Kidney glomerular epithelial cell (primary cell): ENCODE results near the gene RNF130.
"Not testable (repeated sequence)": the region's sequence is repeated elsewhere in the genome, so short reads cannot be mapped to it uniquely, and the experiment has no call there.

Source experiments
- DNase-seq: peaks from one replicate; lab custom pipeline; 2025; lab: John Stamatoyannopoulos, UW

RNF130 gene

DNA sequence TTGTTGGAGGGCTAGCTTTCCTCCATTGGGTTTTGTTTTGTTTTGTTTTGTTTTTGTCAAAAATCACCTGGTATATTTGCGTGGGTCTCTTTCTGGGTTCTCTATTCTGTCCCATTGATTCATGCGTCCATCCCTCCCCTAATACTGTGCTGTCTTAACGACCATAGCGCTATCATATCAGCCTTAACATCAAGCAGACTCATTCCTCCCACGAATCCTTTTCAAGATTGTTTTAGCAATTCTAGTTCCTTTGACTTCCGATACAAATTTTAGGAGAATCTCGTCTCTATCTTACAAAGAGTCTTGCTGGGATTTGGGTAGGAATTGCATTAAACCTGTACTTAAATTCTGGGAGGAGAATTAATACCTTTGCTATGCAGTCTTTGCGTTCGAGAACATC lies 31.1 kb upstream of the RNF130 start:
- no peak for DNase-seq

DNA sequence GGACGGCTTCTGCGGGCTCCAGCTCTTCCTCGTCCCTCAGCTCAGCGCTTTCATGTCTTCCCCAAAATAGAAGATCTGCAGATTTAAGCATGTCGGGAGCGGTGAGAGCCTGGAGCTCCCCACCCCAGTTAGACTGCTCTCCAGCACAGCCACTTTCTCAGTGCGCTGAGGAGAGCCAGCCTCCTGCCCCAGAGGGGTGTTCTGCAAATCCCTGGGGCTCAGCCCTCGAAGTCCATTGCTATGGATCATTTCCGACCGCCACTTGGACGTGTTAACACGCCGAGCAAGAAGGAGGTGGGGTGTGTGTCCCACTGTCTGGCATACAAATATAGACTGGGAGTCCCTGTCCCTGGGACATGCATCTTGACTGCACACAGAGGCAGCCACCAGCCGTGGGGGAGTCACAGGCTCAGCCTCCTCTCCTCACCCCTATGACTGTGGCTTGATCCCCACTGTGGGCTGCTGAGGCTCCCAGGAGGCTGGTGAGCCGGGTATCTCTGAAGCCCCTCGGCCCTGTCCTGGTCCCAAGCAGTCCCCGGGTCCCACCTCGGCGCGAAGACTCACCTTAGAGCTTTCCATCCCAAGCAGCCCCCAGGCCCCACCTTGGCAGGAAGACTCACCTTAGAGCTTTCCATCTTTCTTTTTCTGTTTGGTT lies 30.0 kb upstream of the RNF130 start:
- DNase-seq = no peak

- DNase-seq = no peak
Measured at GRCh38 chr5:180100621-180101450, 29.3 kb upstream of the RNF130 start.

GRCh38 chr5:180099733-180100611 lies 28.4 kb upstream of the RNF130 start:
- no peak for DNase-seq

DNA sequence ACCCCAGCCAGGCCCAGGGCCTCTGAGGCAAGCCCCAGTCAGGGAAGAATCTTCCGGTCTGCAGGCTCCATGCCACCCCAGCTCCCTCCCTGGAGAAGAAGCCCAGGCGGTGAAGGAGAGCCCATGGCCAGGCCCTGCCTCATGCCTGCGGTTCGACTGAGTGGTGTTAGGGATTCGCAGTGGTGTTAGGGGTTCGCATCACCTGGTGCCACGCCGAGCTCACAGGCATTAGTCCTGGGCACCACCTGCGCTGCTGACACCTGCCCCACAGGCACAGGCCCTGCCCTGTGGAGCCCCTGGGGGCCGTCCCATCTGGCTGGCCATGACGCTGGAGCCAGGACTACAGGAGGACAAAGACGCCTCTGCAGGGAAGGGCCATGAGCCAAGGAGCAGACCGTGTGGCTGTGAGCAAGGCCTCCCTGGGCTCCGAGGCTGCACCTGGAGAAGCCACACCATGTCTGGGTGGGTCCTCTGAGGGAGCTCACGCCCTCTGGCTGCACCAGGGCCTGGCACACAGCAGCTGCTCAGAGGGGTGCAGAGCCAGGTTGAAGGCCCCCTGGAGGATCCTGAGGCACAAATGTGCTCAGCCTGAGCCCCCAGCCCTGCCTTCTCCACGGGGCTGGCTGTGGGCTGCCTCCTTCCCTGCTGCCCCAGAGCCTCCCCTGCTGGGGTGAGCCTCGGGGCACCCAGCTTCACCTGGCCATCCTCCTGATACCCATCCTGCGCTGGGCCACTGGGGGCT lies 27.6 kb upstream of the RNF130 start:
- DNase-seq = no peak

DNA sequence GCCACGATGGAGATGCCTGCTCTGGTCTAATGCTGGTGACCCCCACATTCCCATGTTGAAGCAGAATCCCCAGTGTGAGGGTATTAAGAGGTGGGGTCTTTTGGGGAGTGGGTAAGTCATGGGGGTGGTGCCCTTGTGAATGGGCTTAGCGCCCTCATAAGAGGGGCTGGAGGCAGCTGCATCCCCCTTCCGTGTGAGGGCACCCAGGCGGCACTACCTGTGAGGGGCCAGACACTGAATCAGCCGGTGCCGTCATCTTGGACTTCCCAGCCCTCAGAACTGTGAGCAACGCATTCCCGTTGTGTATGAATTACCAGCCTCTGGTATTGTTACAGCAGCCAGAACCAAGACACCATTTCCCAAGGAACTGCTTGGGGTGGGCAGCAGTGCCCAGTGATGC lies 27.0 kb upstream of the RNF130 start:
- DNase-seq = no peak

DNA sequence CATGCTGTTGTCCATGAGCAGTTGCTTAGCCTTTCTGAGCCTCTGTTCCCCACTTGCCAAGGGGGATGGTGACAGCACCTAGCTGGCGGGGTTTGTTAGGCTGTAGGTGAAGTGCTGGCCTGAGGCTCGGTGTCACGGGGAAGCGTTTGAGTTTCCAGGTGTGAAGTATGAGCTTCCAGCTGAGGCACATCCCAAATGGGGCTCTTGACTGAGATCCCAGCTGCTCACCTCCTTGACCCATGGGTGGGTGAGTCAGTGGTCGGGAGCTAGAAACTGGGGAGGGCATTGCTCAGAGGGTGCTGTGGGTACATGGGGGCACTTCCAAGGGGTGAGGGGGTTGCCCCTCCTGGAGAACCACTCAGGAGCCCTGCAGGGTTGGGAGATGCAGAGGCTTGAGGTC lies 26.4 kb upstream of the RNF130 start:
- DNase-seq = no peak

DNA sequence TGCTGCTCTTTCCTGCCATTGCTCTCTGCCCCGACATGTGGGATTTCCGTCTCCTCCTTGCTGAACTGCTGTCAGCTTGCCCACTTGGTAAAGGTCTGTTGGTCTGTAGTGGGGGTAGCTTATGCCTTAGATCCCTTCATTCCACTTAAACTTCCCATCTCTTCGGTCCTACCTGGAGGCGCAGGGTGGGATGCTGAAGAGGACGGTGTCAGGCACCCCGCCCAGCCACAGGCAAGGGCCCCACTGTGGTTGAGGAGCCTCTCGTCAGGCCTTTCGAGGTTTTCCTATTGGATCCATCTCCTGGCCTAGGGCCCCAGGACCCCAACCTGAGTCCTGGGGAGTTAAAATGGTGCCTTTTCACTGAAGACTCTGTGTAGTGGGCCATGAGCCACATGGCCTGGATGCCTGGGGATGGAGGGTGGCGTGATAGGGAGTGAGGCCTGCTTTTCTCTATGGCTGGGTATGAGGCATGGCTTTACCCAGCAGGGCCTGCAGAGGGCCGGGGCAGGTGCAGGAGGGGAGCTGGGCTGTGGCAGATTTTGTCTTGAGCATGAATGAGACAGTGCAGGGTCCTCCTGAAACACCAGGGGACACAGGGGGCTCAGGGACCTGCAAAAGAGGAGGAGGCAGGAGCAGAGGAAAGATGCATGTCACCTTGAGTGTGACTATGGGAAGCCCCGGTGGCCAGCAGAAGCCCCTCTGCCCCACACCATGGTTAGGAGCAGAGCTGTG lies 25.8 kb upstream of the RNF130 start:
- no peak for DNase-seq

- DNase-seq = no peak
Measured at GRCh38 chr5:180096616-180097015, 25.1 kb upstream of the RNF130 start.

GRCh38 chr5:180095545-180095944 lies 24.0 kb upstream of the RNF130 start:
- DNase-seq = peak; percentile 42

DNA sequence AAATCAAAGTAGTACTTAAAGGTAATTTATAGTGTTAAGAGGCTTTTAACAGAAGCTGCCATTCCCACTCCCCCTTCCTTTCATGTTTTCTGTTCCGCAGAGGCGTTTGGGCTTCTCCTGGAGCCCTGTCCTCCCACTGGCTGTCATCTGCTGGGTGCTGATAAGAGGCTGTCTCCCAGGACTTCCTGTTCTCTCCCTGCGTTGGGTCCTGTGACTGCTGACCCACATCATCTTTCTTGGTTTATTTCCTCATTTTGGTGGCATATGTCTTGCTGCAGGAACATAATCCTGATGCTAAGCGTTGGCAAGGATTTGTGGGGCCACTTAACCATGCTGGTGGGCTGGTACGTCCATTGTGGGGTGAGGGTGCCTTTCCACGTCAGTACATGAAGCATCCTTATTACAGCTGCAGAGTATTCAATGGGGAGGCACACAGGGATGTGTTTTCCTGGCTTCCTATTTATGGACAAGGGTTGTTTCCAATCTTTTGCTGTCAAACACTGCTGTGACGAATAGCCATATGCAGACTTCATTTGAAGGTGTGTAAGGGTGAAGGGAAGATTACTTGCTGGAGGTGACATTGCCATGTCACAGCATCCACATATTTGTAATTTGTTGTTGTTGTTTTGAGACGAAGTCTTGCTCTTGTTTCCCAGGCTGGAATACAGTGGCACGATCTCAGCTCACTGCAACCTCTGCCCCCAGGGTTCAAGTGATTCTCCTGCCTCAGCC lies 22.3 kb upstream of the RNF130 start:
- no peak for DNase-seq

- DNase-seq = no peak
Measured at GRCh38 chr5:180093241-180093640, 21.7 kb upstream of the RNF130 start.

DNA sequence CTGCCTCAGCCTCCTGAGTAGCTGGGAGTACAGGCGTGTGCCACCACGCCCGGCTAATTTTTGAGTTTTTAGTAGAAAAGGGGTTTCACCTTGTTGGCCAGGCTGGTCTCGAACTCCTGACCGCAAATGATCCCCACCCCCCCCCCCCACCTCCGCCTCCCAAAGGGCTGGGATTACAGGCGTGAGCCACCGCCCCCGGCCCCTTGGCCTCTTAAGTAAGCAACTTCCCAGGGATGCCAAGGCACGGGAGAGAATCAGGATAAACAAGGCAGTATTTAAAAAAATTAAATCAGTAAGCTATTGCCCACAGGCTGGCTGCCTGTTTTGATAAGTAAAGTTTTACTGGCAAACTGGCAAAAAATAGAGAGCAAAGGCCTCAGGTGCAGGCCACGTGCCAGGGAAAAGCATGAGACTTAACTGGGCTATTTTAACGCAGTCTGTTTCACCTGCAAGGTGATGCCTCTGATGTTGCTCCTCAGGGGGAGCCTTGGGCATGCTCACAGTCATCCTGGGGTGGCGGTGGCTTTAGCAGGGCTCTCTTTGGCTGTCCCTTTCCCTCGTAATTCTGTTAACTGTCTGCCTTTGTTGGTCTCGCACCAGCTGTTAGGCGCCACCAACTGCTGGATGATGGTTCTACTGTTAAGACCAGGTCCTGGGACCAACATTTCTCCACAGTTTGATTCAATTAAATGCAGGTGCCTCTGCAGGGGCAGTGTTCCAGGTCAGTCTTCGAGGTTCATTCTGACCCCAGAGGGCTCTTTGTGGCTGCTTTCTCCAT lies 19.4 kb upstream of the RNF130 start:
- no peak for DNase-seq

- peak; percentile 23 for DNase-seq
Measured at GRCh38 chr5:180090098-180090768, 18.7 kb upstream of the RNF130 start.

DNA sequence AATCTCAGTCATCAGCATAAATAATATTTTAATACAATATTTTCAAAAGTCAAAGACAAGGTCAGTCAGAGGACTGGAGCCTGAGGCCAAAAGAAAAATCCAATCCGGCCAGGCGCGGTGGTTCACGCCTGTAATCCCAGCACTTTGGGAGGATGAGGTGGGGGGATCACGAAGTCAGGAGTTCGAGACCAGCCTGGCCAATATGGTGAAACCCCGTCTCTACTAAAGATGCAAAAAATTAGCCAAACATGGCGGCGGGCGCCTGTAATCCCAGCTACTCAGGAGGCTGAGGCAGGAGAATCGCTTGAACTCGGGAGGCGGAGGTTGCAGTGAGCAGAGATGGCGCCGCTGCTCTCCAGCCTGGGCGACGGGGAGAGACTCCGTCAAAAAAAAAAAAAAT lies 18.1 kb upstream of the RNF130 start:
- not testable (repeated sequence) for DNase-seq

GRCh38 chr5:180088561-180088960 lies 17.0 kb upstream of the RNF130 start:
- DNase-seq = no peak

DNA sequence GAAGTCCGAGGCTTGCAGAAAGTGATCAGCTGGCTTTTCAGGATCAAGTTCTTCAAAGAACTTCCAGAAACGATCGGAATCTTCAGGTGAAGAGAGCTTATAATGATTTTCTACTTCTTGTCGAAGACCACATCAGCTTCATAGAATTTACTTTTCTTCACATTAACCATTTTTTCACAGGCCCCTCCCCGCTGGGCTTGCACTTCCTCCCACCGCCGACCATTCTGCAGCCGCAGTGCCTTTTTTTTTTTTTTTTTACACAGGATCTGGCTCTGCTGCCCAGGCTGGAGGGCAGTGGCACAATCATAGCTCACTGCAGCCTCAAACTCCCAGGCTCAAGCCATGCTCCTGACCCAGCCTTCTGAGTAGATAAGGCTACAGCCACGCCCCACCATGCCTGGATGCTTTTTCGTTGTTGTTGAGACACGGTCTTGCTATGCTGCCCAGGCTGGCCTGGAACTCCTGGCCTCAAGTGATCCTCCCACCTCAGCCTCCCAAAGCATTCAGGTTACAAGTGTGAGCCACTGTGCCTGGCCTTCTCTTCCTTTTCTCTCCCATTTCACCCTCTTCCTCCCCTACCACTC lies 15.3 kb upstream of the RNF130 start:
- no peak for DNase-seq

GRCh38 chr5:180085837-180086236 lies 14.3 kb upstream of the RNF130 start:
- no peak for DNase-seq
